Epithelial cell of esophagus (primary cell): ENCODE measurements around the gene RFFL.
A peak's percentile ranks its signal among the peaks of the same experiment; 100 is the strongest.

Experiments
- DNase-seq: peaks from one replicate; pipeline ENCODE4 v3.0.0; 2010; ENCODE audit warnings: low read depth
- H3K4me3 ChIP-seq: 2 replicates; pipeline ENCODE4 v1.5.1; 2011; ENCODE audit warnings: mild to moderate bottlenecking, low read length, control low read depth
- CTCF ChIP-seq: IDR thresholded peaks from 2 replicates; pipeline ENCODE4 v1.5.1; 2011; ENCODE audit warnings: low read depth, mild to moderate bottlenecking, low read length, control low read depth, inconsistent platforms; ENCODE audit not compliant: insufficient read depth; ENCODE audit errors: missing control alignments

The RFFL gene

GRCh38 chr17:35073183-35073790 lies 9.8 kb upstream of the RFFL start:
- no peak for DNase-seq
- no peak for TF ChIP-seq CTCF
- no peak overlapping the region for H3K4me3 ChIP-seq

GRCh38 chr17:35069311-35069710 lies 5.8 kb upstream of the RFFL start:
- peak; percentile 48 for DNase-seq
- no peak for TF ChIP-seq CTCF
- H3K4me3 ChIP-seq, result no peak overlapping the region

- TF ChIP-seq CTCF, result no peak
- DNase-seq, result no peak
- H3K4me3 ChIP-seq, result no peak overlapping the region
Observed at GRCh38 chr17:35068249-35068648, 4.7 kb upstream of the RFFL start.

- no peak for TF ChIP-seq CTCF
- no peak overlapping the region for H3K4me3 ChIP-seq
- no peak for DNase-seq
Observed at GRCh38 chr17:35065880-35066279, 2.4 kb upstream of the RFFL start.

GRCh38 chr17:35064516-35065215 lies 1.2 kb upstream of the RFFL start:
- no peak overlapping the region for H3K4me3 ChIP-seq
- no peak for DNase-seq
- TF ChIP-seq CTCF, result no peak

- DNase-seq, result no peak
- no peak overlapping the region for H3K4me3 ChIP-seq
- no peak for TF ChIP-seq CTCF
Observed at GRCh38 chr17:35062308-35062707, 1.2 kb downstream of the RFFL start.
